NCI-H146 treated with DMSO at 0.1 percent for 48 hours (cell line): ENCODE data around the gene UQCC2.

ENCODE experiments used
- DNase-seq: peaks from one replicate; lab custom pipeline; 2025; ENCODE audit not compliant: unreplicated experiment; lab: John Stamatoyannopoulos, UW

The UQCC2 gene

DNA sequence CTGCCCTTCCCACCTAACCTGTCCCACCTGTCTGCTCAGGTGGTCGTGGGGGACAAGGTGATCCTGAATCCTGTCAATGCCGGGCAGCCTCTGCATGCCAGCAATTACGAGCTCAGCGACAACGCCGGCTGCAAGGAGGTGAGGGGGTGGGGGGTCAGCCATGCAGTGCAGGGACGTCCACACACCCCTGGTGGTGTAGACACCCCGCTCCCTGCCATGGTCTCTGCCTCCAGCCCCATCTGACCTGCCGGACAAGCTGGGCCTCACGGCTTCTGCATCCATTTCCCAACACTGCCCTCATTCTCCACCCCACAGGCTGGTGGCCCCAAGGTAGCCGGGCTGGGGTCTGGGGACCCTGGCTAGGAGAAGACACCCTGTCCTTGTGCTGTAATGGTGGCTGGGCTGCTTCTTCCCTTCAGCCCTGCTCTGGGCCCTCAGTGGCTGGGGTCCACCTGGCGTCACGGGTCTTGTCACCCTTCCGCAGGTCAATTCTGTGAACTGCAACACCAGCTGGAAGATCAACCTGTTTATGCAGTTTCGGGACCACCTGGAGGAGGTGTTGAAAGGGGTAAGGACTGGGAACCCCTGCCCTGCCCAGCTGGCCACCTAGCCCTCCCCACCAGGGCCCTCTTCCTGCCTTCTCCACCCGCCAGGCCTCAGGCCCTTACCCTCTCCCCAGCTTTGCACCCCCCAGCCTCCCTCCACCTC lies 52.4 kb downstream of the UQCC2 start:
- no peak for DNase-seq

DNA sequence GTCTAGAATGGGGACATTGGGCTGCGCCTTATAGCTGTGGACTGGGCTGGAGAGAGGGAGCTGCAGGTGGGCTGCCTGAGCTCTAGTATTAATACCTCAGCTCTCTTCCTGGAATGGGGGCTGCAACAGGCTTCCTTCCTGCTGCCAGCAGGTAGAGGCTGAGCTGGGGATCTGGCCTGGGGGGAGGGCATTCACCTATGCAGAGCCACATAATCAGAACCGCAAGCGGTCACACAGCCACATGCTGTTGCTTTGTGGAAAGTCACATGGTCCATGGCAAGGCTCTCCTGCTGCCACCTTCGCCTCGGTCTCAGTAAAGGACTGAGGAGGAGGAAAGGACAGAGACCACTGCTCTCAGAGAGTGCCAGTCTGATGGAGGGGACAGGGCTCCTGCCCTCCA lies 54.7 kb downstream of the UQCC2 start:
- no peak for DNase-seq

DNA sequence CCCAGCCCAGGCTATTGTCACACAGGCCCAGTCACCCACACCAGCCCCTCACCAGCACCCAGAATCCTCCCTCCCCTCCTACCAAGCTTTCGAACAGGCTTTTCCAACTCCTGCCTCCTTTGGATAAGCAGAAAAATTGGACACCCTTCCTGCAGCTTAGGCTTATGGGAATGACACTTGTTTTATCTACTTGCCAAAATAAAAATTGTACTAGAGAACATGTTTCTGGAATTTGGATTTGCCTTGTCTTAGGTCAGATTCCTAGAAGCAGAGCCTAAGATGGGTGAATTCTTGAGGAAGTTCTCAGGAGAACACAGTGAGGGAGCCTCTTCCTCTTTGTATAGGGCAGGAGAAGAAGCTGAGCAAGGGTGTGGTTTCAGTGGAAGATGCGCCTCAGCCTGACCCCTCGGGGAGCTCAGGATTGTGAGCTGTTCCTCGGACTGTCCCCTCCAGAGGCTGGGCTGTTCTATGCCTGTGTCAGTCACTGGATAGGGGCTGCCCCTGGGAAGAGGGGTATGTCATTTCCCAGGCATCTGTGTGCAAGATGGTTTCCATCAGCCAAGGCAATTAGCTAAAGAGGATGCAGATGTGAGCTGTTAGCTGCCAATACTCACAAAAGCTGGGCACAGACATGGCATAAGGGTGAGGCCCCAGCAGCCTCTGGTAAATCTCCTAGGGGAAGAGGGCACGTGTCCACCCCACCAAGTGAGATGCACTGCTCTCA lies 56.5 kb downstream of the UQCC2 start:
- DNase-seq, result no peak

DNA sequence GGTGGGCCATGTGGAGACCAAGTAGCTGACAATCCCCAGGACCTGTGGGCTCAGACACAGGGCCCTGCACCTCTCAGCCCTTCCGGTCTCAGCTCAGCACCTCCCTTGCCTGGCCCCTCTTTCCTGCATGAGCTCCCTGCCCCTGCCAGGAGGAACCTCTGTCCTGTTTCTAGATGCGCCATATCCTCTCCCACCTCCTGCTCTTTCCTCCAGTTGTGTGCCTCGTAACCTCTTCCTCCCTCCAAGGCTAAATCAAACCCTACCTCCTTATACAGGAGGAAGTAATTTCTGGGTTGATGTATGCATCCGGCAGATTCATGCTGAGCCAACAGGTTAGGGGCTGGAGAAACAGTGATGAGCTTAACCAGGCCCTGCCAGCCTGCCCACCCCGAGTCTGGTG lies 59.5 kb downstream of the UQCC2 start:
- no peak for DNase-seq

DNA sequence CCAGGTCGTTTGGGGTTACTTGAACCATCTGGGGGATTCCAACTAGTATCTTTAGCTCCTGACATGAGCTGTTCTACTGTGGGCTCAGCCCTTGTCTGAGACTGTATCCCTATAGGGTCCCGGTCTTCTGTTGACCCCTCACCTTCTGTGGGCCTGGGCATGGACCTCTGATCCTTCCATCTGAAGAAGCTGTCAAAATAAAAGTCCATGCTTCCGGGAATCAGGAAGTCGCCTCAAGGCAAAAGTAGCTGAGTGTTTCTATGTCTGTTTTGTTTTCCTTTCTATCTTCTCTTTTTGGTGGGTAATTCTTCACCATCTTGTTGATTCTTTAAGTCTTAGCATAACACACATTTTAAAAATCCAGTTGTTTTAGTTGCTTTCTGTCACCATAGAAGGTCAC lies 60.1 kb downstream of the UQCC2 start:
- DNase-seq, result no peak
